Effector CD4-positive, alpha-beta T cell (primary cell): Measurements from ENCODE around the gene CSF1R.
"Not testable (repeated sequence)": the region's sequence is repeated elsewhere in the genome, so short reads cannot be mapped to it uniquely, and the experiment has no call there.

Source experiments
- DNase-seq: peaks from one replicate; pipeline ENCODE4 v3.0.0-alpha.2; 2020

The CSF1R gene

DNA sequence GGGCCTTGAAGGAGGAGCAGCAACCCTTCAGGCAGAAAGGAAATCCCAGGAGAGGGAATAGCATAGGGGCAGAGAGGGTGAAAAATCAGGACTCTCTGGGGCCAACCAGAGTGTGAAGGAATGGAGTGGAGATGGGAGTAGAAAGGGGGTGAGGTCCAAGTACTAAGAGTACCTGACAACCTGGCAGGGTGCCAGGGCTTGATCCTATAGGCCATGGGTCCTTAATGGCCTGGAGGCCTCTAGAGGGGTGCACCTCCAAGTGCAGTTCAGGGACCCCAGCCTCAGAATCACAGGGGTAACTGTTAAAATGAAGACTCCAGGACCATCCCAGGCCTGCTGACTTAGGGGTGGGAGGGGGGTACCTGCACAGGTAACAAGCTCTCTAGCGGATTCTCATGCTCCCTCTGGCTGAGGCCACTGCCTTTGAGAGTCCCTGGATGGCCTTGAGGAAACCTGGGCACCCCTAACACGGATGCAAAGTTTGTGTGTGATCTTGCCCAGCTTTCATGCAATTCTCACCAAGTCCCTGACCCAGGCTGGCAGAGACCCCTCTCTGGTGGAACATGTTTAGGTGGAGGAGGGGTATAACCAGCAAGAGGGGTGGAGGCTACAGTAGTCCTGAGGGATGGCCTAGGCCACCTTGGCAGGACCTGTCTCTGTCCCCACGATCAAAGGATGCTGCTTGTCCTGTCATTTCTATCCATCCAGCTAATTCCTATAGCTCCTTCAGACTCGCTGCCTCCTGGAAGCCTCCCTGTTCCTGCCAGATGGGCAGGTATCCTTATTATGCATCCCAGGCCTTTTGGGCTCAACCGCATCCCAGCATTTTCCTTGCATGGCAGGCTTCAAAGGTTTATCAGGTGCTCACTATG lies 17.6 kb upstream of the CSF1R start:
- DNase-seq, result no peak

DNA sequence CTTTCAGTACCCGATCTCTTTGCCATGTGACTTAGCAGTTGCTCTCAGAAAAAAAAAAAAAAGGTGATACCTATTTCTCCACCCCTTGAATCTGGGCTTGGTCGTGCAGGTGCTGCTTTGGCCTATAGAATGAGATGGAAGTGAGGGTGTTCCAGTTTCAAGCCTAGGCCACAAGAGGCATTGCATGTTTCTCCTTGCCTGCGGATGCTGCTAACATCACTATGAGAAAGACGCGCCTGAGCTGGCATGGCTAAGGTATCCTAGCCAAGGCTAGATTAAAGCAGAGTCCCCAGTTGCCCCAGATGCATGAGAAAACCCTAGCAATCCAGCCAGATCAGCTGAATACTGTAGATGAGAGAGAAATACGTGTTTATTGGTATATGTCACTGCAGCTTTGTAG lies 14.7 kb upstream of the CSF1R start:
- DNase-seq, result no peak

DNA sequence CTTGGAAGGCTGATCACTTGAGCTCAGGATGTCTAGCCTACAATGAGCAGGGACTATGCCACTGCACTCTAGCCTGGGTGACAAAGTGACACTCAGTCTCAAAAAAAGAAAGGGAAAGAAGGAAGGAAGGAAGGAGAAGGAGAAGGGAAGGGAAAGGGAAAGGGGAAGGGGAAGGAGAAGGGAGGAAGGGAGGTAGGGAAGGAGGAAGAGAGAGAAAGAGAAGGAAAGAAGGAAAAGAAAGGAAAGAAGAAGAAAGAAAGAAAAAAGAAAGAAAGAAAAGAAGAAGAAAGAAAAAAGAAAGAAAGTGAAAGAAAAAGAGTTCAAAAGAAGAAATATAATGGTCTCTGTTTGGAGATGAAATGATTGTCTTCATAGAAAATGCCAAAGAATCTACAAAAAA lies 10.8 kb upstream of the CSF1R start:
- DNase-seq, result no peak

DNA sequence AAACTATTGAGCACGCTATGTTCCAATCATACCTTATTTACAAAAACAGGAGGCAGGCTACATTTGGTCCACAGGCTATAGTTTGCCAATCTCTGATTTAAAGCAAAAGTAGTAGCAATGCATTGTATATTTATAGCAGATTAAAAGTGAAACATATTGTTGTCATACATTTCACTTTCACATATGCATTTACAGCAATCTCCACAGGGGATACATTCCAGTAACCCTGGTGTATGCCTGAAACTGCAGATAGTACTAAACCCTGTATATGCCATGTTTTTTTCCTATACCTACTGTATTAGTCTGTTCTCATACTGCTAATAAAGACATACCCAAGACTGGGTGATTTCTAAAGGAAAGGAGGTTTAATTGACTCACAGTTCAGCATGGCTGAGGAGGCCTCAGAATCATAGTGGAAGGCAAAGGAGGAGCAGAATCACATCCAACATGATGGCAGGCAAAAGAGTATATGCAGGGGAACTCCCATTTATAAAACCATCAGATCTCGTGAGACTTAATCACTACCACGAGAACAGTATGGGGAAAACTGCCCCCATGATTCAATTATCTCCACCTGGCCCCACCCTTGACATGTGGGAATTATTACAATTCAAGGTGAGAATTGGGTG lies 5.9 kb upstream of the CSF1R start:
- DNase-seq, result no peak

DNA sequence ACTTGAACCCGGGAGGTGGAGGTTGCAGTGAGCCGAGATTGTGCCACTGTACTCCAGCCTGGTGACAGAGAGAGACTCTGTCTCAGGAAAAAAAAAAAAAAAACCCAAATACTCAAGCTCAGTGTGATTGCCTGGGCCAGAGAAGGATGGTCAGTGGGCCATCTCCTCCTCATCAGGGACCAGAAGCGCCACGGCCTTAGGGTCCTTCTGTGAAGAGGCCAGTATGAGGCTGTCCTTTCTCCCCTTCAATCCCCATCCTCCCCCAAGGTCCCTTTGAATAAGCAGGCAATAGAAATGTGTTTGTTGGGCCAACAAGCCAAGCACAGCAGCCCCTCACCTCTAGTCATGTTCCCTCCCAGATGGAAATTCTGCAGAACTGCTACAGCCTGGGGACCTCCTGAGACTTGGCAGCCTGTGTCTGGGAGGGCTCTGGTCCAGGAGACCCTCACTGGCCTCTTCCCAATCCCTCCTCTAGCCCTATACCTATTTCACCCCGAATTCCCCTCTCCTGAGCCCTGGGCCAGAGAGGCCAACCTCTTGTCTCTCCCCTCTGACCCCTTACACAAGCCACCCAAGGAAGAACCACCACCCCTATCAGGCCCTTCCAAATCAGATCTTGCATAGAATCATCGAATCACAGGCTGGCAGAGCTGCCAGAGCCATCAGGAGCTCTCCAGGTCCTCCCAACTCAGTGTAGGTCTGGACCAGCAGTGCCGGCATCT lies 1.0 kb downstream of the CSF1R start:
- DNase-seq, result no peak

DNA sequence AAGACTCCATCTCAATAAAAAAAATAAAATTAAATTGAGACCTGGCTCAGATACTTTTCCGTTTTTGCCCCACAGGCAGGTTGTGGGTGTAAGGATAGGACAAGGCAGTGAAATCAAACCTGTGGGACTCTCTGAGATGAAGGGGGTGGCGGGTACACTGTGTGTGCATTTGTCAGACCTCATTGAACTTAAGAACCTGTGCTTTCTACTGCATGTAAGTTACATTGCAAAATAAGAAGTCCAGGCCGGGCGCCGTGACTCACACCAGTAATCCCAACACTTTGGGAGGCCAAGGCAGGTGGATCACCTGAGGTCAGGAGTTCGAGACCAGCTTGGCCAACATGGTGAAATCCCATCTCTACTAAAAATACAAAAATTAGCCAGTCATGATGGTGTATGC lies 1.6 kb downstream of the CSF1R start:
- DNase-seq, result not testable (repeated sequence)

DNA sequence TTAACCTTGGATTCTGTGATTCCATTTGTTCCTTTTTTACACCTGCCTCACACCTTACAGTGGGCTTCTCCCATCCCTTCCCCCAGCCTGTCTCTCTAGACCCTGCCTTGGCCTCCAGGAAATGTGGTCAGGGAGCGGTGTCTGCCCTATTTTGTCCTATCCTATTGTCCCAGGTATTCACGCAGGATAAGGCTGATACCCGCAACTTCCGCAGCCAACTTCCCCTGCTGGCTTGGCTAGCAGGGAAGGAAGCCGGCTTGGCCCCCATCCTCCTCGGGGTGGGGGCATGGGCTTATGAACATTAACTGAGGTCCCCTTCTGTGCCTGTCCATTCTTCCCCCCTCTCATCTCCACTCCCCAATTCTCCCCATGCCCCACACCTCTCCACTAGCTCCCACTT lies 3.5 kb downstream of the CSF1R start:
- no peak for DNase-seq

DNA sequence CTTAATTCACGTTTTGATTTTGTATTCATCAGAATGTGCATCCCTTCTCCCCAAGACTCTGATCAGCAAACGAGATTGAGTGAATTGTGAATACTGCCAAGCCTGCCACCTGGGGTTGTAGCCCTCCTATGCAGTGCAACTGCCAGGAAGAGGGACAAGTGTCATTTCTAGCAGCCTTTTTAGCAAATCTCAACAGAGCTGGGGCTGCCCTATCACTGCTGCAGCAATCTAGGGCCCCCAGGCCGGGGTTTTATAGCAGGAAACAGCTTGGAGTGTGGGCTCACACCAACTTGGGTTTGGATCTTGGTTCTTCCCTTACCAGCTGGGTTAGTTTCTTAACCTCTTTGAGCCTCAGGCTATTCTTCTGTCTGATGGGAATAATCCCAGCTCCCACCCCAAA lies 4.0 kb downstream of the CSF1R start:
- DNase-seq, result no peak

DNA sequence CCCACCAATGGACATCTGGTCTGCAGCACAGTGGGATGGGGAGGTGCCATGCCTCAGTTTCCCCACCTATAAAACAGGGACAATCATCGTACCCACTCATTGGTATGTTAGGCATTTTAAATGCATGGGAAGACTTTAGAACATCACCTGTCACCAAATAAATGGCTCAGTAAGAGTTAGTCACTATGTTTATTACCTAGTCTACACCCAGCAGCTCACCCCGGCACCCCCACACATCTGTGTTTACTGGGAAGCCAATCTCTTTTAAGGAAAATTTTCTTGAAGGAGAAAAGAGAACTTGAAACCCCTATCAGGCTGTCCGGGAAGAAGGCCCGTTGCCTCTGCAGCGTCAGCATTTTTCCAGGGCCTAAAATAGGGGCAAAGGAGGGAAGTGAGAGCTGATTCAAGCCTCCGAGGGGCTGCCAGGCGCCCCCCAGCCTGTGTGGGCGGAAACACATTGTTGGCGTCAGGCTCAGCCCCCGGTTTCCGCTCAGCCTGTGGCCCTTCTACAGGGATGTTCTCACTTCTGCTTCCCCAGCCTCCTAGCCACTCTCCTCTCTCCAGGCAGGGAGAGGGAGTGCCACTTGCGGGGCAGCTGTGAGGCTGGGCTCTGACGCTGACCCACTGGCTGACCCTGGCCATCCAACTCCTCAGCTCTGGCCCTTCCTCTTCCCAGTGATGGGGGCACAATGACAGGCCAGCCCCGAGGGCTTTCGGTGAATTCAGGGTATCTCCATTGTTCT lies 4.6 kb downstream of the CSF1R start:
- DNase-seq, result no peak

DNA sequence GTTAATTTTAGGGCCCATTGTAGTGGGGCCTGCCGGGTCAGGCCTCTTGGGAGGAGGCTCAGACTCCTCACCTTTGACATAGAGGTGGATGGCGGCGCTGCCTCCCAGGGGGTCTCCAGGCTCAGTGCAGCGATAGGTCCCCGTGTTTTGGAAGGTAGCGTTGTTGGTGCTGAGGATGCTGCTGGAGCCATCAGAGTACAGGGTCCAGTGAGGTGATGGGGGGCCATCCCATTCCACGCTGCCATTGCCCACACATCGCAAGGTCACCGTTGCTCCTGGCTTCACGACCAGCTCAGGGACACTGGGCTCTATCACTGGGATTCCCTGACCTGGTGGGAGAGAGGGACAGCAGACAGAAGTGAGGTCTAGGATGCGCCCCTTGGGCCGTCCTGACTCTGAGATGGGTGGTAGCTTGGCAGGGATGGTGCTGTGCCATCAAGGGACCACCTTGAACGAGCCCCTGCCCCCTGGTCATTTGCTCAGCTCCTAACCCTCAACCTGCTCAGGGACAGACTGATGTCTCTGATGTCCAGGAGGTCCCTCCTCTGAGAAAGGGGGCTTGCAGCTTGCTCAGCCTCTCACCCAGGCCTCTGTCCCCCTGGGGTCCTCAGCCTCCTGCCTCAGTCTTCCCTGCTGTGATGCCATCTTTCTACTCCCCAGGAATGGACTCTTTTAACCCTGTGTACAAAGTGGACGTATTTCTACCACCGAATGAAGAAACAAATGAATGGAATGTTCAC lies 5.5 kb downstream of the CSF1R start:
- DNase-seq, result no peak

DNA sequence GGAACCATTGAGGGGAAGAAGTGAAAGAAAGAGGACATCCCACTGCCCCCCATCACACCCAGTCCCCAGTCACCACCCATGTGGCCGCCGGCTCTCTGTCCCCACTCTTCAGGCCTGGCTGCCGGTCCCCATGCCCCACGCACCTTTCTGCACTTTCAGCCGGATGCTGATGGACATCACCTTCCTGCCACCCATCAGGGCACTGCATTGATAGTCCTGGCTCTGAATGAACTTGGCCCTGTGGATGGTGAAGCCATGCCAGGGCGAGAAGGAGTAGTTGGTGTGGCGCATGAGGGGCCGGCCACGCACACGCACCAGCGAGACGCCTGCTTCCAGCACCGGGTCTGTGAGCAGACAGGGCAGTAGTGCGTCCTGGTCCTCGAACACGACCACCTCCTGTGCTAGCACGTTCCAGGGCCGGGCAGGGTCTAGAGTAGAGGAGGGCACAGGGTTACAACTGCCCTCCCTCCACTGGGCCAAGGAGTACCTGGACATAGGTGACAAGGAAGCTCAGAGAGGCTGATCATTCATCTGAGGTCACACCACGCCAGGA lies 6.4 kb downstream of the CSF1R start:
- DNase-seq, result no peak

DNA sequence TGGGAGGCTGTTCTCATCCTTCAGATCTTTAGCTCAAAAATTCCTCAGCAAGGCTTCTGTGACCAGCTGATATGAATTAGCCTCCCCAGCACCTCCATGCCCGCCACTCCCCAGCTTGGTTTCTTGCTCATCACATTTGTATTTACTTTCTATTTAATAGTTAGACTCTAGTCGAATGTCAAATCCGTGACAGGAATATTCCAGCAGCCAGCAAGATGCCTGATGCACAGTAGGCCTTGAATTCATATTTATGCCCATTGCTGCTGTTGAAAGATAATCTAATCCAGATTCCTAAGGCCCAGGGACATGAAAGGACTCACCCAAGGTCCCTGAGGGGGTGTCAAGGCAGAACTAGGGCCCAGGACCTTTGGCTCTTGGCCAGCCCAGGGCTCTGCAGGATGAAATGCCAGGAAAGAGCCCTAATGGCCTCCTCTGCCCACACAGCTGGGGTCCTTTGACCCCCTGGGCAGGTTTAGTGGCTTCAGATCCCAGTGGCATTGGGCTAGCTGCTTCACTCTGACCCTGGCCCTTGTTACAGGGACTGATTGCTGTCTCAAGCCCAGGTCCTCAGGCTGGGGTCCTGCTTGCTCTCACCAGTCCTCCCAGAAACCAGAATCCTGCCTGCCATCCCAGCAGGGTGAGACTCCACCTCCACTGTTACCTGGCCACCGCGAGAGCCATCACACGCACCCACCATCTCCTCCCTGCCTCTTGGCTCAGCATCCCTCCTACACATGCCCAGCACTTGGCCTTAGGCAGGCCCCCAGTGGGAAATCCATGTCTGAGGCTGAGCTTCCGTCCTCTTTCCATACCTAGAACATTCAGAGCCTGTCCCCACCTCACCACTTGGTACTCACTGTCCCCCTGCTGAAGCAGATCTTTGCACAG lies 7.3 kb downstream of the CSF1R start:
- DNase-seq, result no peak

DNA sequence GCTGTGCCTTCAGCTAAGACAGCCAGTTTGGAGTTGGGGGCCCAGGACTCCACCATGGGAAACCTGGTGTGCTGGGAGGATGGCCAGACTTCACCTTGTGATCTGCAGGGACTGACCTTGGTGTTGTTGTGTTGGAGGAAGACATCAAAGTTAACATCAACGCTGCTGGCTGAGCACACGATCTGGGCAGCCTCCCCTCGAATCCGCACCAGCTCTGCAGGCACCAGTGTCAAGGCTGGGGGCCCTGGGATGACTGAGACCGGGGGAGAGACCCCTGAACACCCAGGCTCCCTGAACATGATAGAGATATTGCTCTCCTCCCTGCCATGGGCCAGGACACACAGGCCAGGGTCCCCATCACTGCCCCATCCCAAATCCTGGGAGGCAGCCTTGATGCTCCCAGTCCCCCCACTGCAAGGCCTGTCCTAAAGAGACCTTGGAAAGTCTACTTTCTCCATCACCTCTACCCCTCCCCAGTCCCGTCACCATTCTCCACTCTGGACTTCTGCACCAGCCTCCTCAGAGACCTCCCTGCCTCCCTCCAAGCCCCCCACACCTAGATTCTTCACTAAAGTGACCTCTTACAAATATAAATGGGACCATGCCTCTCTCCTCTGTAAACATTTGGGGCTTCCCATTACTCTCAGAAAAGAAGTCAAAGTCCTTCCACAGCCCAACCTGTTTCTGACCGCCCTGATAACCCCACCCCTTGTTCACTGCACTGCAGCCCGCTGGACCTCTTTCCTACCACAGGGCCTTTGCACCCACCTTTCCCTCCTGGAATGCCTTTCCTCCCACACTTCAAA lies 8.2 kb downstream of the CSF1R start:
- DNase-seq, result no peak

DNA sequence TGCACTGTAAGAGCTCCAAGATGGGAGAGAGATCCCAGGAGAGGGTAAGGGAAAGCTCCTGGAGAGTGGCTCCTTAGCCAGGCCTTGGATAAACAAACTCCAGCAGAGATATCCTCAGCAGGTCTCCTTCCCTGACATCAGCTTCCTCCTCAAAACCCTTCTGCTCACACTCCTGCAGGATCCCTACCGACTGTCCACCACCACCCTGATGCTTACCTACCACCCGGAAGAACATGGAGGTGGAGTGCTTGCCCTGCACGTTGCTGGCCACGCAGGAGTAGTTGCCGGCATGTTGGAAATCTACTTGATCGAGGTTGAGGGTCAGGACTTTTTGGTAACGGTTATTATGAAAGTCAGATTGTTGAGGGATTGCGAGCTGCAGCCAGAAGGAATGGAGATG lies 9.3 kb downstream of the CSF1R start:
- no peak for DNase-seq

DNA sequence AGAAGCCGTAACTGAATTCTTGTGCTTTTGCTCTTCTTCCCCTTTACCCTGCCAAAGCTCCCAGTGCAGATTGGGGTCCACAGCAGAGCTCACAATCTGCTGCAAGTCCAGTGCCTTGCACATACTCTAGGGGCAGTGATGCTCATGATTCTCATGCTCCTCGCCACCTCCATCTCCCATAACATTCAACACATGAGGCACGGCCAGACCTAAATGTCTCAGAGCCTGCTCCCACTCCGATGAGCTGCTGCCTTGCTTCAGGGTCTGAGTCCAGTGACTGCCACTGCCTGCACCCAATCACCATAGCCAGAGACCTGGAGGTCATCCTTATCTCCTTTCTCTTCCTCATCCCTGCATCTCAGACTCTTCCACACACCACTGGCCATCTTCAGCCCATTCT lies 10.5 kb downstream of the CSF1R start:
- no peak for DNase-seq

DNA sequence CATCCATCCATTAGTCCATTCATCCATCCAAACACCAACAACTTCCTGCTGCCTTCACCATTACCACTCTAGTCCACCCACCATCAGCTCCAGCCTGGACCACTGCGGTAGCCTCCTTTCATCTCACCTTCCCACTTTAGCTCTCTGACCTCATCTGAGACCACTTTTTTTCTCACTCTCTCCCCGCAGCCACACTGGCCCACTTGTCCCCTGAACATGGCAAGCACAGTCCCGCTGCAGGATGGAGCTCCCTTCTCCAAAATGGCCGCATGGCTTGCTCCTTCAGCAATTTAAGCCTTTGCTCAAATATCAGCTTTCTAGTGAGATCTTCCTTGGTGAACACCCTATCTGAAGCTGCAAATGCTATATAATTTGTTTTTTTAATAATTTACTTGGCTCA lies 11.1 kb downstream of the CSF1R start:
- DNase-seq, result no peak

DNA sequence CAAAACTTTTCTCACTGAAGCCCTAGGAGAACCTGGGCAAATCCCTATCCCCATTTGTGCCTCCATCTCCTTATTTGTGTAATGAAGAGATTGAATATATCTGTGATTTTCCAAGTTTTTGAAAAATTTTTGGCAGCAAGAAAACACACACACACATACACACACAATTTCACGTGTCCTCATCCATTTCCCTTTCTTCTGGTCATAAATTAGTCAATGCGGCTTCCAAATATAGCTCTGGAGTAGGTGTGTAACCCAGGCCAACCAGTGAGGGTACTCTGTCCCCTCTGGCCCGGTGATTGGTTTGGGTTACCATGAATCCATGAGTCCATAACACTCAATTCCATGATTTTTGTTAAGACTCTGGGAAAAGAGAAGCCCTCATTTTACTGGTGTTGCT lies 12.7 kb downstream of the CSF1R start:
- no peak for DNase-seq

DNA sequence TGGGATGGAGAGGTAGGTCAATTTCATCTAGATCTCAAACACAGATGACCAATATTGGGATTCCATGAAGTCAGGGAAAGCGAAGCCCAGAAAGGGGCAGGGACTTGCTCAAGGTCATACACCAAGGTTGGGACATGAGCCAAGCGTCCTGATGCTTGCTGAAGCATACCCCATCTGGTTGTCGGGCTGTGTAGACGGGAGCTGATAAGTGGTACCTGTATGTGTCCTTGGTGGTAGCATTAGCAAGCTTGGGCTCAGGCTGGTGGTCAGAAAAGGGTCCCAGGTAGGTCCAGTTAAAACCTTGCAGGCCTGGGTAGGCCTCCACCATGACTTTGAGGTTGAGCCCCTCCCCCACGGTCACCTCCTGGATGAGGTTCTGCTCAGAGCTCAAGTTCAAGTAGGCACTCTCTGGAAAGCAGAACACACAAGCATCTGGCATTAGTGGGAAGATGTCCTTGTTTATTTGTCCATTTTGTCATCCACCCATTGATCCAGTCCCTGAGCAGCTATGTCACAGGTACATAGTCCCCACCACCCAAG lies 13.2 kb downstream of the CSF1R start:
- no peak for DNase-seq

DNA sequence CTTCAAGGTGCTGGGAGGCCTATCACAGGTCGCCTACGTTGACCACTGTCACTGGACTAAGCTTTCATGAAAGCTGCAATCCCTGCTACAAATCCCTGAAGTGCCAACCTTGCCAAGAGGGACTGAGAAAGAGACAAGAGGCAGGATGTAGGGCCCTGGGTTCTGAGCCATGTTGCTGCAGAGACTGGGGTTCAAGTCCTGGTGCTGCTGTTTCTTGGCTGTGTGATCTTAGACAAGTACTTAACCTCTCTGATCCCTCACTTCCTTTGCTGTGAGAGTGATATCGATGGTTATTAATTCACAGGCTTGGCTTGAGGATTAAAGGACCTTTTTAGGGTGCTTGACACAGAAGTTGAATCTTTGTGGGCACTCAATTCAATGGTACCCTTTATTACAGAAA lies 15.5 kb downstream of the CSF1R start:
- no peak for DNase-seq
